OCI-LY3 (cell line): ENCODE results near the gene TULP3.

Experiments
- CTCF ChIP-seq: fragments of 200-600, 300-600 bp; sonication (generic); IDR thresholded peaks from 2 replicates; pipeline ENCODE4 v1.5.1; 2014; ENCODE audit warnings: antibody characterized with exemption, low read length, low read depth
- EZH2phosphoT487 ChIP-seq: fragments of 200-600 bp; shearing (Covaris generic); IDR thresholded peaks from 2 replicates; pipeline ENCODE4 v1.6.1; 2018; ENCODE audit warnings: antibody characterized with exemption, mixed run types, low read depth

DNA sequence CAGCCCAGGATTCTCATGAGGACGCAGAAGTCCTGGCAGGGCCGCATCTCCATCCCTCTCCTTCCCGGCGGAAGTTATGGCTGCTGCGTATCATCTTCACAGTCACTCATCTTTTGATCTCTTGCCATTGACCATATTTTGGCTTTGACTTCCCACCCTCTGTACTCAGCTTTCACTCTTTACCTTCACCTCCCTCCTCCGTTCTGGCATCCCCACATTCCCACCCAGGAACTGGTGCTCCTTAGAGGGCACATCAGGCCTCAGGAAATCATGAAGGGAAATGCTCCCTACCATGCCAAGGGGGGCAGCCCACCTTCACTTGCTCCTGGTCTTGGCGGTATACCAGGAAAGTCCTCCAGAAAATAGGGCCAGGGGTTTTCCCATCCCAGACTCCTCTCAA, 35.1 kb upstream of the TULP3 start:
- no peak for TF ChIP-seq CTCF
- no peak for TF ChIP-seq EZH2phosphoT487
